ENCODE results near the gene RXRA. TPM values are rescaled to one million over a fixed set of nuclear protein-coding genes. Genes with fewer than 3 reads are reported as not detected.

RXRA gene
- total RNA-seq, 1 donor from 2014 or later, result 66.9 TPM

DNA sequence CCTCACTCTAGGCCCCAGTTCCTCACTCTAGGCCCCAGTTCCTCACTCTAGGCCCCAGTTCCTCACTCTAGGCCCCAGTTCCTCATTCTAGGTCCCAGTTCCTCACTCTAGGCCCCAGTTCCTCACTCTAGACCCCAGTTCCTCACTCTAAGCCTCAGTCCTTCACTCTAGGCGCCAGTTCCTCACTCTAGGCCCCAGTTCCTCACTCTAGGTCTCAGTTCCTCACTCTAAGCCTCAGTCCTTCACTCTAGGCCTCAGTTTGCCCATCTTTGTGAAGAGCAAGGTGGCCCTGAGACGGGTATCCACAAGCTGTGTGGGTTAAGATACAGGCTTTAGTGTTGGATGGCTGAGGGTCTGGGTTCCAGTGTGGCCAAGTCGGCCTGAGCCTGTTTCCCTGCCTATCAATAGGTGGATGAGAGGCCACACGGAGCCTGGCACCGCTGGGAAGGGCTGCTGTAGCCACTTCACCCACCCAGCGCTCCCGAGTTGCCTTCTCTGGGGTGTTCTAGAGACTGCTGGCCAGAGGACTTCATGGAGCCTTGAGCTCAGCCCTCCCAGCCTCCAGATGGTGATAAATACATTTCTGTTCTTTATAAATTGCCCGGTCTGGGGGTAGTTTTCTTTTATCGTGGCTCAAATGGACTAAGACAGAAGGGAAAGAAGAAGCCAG is 150.2 kb downstream of the RXRA start:
- Mint-ChIP-seq H3K27ac (no peak overlapping the region), H3K4me1 (ENCODE audit: unreplicated experiment) (no peaks in the 10 kb centered on the region), H3K27me3 (no peaks in the 10 kb centered on the region), H3K36me3 (no peaks in the 10 kb centered on the region), H3K9me3 (no peaks in the 10 kb centered on the region), H3K4me3 (no peak overlapping the region)
- TF ChIP-seq, protein P1, sequence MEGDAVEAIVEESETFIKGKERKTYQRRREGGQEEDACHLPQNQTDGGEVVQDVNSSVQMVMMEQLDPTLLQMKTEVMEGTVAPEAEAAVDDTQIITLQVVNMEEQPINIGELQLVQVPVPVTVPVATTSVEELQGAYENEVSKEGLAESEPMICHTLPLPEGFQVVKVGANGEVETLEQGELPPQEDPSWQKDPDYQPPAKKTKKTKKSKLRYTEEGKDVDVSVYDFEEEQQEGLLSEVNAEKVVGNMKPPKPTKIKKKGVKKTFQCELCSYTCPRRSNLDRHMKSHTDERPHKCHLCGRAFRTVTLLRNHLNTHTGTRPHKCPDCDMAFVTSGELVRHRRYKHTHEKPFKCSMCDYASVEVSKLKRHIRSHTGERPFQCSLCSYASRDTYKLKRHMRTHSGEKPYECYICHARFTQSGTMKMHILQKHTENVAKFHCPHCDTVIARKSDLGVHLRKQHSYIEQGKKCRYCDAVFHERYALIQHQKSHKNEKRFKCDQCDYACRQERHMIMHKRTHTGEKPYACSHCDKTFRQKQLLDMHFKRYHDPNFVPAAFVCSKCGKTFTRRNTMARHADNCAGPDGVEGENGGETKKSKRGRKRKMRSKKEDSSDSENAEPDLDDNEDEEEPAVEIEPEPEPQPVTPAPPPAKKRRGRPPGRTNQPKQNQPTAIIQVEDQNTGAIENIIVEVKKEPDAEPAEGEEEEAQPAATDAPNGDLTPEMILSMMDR (conservative IDR thresholded peaks at IDR 0.05), result no peak
- DNase-seq (ENCODE audit: extremely low spot score, unreplicated experiment), result no peak

DNA sequence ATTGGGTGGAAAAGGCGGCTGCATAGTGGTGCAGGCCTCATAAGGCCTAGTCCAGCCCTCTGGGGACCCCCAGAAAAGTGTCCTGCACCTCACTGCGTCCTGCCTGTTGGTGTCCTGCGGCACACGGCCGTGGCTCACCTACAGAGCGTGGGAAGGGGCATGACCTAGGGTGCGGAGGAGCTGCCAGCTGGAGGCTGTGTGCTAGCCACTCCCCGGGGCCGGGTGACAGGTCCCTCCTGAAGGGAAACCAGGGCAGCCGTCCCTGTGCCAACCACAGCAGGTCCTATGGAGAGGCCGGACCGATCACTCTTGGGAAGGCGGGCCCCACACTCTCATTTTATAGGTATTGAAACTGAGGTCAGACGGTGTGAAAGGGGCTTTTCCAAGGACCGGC is 150.7 kb downstream of the RXRA start:
- Mint-ChIP-seq H3K4me1 (ENCODE audit: unreplicated experiment) (no peaks in the 10 kb centered on the region), H3K27ac (no peak overlapping the region), H3K4me3 (no peak overlapping the region), H3K36me3 (no peaks in the 10 kb centered on the region), H3K9me3 (no peaks in the 10 kb centered on the region), H3K27me3 (no peaks in the 10 kb centered on the region)
- DNase-seq (ENCODE audit: extremely low spot score, unreplicated experiment), result no peak
- TF ChIP-seq, protein P1 (conservative IDR thresholded peaks at IDR 0.05), result no peak

DNA sequence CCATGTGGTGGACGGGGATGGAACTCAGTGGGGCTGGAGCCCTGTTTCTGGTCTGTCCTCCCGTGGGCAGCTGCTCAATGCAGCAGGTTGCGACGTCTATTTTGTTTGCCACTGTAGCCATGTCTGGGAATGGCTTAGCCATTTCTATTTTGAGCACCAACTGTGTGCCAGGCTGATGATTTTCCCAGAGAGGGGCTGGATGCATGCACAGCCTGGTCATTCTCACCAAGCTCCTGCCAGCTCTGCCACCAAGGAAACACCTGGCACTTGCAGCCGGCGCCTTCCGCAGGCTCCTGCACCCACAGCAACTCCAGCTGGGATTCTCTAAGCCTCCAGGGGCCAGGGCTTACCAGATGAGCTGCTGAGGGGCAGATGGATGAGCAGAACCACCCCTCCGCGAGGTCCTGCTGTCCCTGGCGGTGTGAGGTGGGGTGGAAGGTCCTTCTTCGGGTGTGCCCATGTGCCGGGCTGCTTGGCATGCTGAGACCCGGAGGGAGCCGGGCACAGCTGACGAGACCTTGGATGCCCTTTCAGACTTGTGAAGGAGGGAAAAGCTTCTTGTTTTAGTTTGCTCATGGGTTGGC is 151.2 kb downstream of the RXRA start:
- Mint-ChIP-seq H3K27me3 (no peaks in the 10 kb centered on the region), H3K27ac (no peak overlapping the region), H3K4me1 (ENCODE audit: unreplicated experiment) (no peaks in the 10 kb centered on the region), H3K36me3 (no peaks in the 10 kb centered on the region), H3K9me3 (no peaks in the 10 kb centered on the region), H3K4me3 (no peak overlapping the region)
- no peak for DNase-seq (ENCODE audit: extremely low spot score, unreplicated experiment)
- TF ChIP-seq, protein P1 (conservative IDR thresholded peaks at IDR 0.05), result no peak

DNA sequence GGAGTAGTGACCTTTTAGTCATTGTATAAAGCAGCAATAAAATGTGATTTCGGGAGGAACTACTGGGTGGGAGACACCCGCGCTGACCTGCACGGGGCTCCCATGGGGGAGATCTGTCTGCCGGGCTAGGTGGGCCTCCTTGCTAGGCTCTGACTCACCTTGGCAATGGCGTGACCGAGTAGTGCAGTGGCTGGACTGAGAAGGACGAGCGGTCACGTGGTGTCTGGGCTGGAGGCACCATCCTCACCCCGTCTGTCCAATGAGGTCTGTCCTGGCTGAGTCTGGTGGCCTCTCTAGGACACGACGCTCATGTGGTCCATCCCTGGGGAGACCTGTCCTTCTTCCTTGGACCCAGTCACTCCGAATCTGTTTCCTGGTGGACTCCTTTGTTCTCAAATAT is 151.7 kb downstream of the RXRA start:
- no peaks in the 10 kb centered on the region for H3K36me3 Mint-ChIP-seq
- H3K27me3 Mint-ChIP-seq, result no peaks in the 10 kb centered on the region
- H3K4me3 Mint-ChIP-seq, result no peak overlapping the region
- no peaks in the 10 kb centered on the region for H3K9me3 Mint-ChIP-seq
- H3K4me1 Mint-ChIP-seq (ENCODE audit: unreplicated experiment), result no peaks in the 10 kb centered on the region
- TF ChIP-seq, protein P1 (conservative IDR thresholded peaks at IDR 0.05), result no peak
- no peak for DNase-seq (ENCODE audit: extremely low spot score, unreplicated experiment)
- H3K27ac Mint-ChIP-seq, result no peak overlapping the region

DNA sequence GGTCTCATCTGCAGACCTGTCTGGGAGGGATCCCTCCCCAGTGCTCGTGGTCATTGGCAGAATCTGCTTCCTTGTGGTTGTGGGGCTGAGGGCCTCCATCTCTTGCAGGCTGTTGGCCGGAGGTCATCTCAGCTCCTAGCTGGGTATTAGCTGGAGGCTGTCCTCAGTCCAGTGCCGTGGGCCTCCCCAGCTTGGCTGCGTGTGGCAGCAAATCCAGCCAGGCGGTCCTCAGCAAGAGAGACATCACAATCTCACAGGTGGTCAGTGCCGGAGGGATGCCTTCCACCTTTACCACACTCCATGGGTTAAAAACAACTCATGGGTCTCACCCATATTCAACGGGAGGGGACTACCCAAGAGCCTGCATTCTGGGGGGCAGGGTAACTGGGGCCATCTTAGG is 155.5 kb downstream of the RXRA start:
- no peaks in the 10 kb centered on the region for H3K36me3 Mint-ChIP-seq
- H3K9me3 Mint-ChIP-seq, result no peaks in the 10 kb centered on the region
- no peak overlapping the region for H3K4me3 Mint-ChIP-seq
- TF ChIP-seq, protein P1 (conservative IDR thresholded peaks at IDR 0.05), result no peak
- no peak overlapping the region for H3K27ac Mint-ChIP-seq
- H3K27me3 Mint-ChIP-seq, result no peaks in the 10 kb centered on the region
- no peaks in the 10 kb centered on the region for H3K4me1 Mint-ChIP-seq (ENCODE audit: unreplicated experiment)
- DNase-seq (ENCODE audit: extremely low spot score, unreplicated experiment), result no peak

Measured in type B pancreatic cell (in vitro differentiated cells).